Measurements from ENCODE around the gene CDCA7. TPM values are rescaled to one million over a fixed set of nuclear protein-coding genes. Genes with fewer than 3 reads are reported as not detected.
"Not testable (repeated sequence)": the region's sequence is repeated elsewhere in the genome, so short reads cannot be mapped to it uniquely, and the experiment has no call there.

The CDCA7 gene
- 13.1 and 16.6 TPM in 2 replicates for total RNA-seq (2014; rRNA removed; shearing (Covaris generic))

GRCh38 chr2:173354582-173355131 is at the start of gene CDCA7:
Gene CDCA7 (plus strand): TSS chr2:173354872. CDS start chr2:173354964, 92 bp downstream.
- peak; percentile 66 for DNase-seq (ENCODE audit: low read depth)

DNA sequence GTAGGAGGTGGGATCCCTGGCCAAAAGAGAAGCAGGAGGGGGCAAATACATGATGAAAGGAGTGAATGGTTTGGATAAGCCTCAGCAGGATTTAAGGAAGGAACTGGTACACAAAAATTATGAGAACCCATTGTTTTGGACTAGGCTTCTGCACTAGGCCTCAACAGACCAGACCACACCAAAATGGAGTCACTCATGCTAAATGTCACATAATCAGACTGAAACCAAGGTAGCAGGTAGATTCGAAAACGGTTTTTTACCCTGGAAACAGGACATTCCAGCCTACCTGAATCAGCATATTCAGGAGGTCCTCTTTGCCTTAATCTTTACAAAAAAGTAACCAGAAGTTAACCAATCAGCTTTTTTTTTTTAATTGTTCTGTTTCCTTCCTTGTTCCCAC is 49.4 kb upstream of the CDCA7 start:
- no peak for DNase-seq (ENCODE audit: low read depth)

DNA sequence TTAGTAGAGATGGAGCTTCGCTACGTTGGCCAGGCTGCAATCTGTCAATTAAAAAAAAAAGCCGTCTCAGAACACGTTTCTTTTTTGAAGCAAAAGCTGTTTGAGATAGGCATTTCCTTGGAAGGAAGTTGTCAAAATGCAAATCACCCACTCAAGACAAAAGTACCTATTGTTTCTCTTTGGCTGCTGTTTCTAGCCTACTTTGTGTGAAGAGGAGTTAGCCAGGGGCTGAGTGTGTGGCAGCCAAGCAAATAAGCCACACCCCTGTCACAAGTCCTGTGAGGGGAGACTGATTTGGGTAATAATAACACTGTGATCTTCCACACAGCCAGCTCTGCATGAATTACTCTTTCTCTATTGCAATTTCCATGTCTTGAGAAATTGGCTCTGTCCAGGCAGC is 47.4 kb upstream of the CDCA7 start:
- no peak for DNase-seq (ENCODE audit: low read depth)

DNA sequence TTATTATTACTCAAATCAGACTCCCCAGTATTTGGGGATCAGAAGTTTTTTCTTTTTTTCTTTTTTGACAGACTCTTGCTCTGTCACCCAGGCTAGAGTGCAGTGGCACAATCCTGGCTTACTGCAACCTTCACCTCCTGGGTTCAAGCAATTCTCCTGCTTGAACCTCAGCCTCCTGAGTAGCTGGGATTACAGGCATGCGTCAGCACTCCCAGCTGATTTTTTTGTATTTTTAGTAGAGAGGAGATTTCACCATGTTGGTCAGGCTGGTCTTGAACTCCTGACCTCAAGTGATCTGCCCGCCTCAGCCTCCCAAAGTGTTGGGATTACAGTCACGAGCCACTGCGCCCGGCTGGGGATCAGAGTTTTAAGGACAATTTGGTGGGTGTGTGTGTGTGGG is 45.3 kb upstream of the CDCA7 start:
- not testable (repeated sequence) for DNase-seq (ENCODE audit: low read depth)

GRCh38 chr2:173311844-173312606 is 42.6 kb upstream of the CDCA7 start:
- no peak for DNase-seq (ENCODE audit: low read depth)

GRCh38 chr2:173323371-173323770 is 31.3 kb upstream of the CDCA7 start:
- DNase-seq (ENCODE audit: low read depth) = peak; percentile 31

DNA sequence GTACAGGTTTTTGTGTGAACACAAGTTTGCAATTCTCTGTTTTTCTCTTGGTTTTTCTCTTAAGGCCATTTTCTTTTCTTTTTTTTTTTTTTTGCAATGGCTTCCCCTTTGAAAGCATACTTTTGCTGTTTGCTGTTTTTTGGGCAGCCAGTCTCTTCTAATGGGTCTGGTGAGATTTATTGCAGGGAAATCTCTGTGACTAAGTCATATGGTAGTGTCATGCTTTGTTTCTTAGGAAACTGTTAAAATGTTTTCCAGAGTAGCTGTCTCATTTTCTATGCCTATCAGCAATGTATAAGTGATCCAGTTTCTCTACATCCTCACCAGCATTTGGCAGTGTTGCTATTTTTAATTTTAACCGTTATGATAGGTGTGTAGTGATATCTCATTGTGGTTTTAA is 27.9 kb upstream of the CDCA7 start:
- DNase-seq (ENCODE audit: low read depth) = peak; percentile 40

DNA sequence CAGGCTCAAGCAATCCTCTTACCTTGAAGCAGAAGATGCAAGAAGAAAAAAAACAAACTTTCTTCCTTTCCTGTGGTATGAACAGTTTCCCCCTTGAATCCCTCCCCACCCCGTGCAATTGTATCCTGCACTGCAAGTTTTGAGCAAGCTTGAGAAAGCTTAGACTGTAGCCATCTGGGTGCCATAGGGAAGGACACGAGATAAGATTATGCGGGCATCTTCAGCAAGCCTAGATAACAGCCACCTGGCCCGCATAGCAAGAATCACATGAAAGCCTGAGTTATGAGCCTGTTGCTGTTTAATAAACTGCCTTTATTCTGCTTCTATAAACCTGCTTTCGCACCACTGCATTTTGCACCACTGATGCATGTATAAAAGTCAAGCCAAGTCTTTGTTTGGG is 27.3 kb upstream of the CDCA7 start:
- DNase-seq (ENCODE audit: low read depth) = no peak

DNA sequence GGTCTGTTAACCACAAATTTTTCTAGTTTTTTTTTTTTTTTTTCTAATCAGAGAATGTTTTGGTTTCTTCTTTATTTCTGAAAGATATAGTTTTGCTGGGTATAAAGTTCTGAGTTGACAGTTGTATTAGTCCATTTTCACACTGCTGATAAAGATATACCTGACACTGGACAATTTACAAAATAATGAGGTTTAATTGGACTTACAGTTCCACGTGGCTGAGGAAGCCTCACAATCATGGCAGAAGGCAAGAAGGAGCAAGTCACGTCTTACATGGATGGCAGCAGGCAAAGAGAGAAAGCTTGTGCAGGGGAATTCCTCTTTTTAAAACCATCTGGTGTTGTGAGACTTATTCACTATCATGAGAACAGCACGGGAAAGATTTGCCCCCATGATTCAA is 21.7 kb upstream of the CDCA7 start:
- not testable (repeated sequence) for DNase-seq (ENCODE audit: low read depth)

- no peak for DNase-seq (ENCODE audit: low read depth)
Observed at GRCh38 chr2:173339807-173340206, 14.9 kb upstream of the CDCA7 start.

DNA sequence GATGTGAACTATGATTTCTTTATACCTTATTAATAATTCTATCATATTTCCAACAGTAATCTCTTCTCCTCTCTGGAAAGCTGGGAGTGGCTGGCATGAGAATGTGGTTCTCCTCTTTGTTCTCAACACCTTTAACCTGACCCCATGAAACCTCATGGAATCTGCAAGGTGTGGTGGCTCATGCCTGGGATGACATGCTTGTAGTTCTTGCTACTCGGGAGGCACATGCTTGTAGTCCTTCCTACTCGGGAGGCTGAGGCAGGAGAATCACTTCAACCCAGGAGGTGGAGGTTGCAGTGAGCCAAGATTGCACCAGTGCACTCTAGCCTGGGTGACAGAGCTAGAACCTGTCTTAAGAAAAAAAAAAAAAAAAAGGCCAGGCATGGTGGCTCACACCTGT is 10.8 kb upstream of the CDCA7 start:
- DNase-seq (ENCODE audit: low read depth) = no peak

DNA sequence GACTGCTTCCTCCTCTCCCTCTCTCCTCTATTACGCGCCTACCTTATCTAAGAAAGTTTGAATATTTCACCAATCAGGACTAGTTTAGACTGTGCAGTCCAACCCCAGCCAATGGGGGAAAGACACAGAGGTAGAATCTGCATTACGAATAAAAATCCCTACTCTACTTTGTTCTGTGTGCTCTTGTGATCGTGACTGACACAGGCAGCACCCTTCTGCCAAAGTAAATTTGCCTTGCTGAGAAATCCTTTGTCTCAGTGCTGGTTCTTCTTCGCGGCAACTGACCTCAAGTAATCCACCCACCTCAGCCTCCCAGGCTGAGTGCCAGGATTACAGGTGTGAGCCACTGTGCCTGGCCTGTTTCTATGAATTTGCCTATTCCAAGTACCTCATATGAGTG is 8.6 kb upstream of the CDCA7 start:
- peak; percentile 9 for DNase-seq (ENCODE audit: low read depth)

DNA sequence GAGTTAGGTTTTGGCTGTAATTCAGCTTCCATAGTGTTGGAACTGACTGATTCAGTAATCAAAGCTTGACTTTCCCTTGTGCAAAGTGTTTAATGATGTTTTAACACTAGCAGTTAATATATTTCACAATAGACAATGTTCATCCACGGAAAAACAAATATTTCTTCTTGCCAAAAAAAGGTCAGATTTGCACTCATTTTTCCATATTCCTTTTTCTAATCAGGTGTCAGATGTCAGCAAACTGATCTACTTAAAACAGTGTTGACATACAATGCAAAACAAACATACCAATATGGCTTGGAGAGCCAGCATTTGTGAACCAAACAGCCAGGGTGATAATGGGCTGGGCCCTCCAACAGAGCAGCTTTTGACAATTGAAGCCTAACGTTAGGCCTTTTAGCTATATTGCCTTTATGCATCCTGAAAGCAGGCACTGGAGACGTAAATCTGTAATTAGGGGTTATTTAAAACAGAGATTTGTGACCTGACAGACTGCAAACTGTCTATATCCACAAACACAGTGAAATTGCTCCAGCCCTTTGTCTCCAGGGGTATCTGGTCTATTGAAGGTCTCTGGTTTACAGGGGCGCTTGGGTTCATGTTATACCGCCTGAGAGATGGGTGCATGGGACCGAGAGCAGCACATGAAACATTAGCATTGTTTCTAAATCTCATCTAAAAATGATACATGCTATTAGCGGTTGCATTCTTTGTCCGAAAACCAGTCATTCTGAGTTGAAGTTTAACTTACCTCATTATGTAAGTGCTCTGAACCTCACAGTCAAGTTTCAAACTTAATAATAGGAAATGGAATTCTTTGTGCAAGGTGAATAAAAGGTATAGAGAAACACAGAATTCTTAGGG is 7.1 kb upstream of the CDCA7 start:
- DNase-seq (ENCODE audit: low read depth) = no peak

GRCh38 chr2:173349287-173349686 is 5.4 kb upstream of the CDCA7 start:
- no peak for DNase-seq (ENCODE audit: low read depth)

DNA sequence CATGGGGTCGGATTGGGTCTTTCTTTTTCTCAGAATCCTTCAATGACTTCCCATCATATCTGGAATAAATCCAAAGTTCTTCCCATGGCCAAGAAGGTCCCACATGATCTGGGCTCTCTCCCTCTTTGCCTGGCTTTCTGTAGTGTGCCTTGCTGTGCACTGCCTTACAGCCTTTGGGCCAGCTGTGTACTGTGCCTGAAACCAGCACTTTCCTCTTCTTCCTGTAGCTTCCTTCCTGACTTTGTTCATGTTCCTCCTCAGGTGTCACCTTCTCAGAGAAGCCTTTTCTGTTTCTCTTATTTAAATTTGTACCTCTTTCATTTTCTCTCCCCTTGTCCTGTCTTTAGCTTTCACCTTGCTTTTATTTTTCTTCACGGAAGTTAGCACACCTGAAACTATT is 4.3 kb upstream of the CDCA7 start:
- no peak for DNase-seq (ENCODE audit: low read depth)

DNA sequence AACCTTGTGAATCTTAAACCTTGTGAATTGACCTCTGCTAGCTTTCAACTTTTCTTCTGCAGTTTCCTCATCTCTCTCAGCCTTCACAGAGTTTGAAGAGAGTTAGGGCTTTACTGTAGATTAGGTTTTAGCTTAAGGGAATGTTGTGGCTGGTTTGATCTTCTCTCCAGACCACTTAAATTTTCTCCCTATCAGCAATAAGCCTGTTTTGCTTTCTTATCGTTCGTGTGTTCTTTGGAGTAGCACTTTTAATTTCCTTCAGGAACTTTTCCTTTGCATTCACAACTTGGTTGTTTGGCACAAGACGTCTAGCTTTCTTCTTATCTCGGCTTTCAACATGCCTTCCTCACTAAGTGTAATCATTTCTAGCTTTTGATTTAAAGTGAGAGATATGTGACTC is 2.8 kb upstream of the CDCA7 start:
- DNase-seq (ENCODE audit: low read depth) = no peak

DNA sequence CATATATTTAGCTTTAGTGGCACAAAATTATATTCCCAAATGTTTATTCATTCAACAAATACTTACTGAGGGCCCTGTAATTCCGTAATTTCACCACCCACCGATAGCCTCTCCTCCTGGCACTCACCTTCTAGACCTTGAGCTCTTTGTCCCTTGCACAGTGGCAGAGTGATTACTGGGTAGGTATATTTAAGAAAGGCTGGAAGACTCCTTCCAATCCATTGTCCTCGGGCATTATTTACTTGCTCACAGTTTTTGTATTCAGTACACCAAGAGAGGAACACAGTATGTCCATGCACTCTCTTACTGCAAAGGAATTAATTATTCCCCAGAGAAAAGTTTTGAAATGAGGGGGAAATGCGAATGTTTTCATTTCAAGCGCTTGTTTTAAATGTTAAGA is 1.1 kb upstream of the CDCA7 start:
- DNase-seq (ENCODE audit: low read depth) = no peak

DNA sequence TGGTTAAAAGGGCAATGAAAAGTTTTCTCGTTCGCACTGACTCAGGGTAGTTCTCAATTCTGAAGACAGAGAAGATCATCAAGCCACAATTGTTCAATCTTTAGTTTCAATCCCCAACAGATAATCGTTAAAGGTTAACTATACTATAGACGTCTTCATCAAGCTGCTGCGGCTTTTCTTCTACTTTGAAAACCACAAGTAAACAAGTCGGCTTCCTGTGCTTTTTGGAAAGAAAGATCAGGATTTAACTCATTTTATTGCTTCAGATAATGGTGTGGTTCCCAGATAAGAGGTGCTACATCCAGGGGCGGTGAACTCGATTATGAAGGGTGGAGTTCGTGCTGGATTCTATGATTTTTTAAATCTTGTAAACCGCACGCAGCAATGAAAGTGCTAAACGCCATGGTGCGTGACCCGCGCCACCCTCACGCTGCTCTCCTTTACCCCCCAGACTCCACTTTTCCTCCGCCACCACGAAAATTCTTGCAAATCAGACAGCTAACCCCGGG is 545 bp upstream of the CDCA7 start:
- peak; percentile 47 for DNase-seq (ENCODE audit: low read depth)

DNA sequence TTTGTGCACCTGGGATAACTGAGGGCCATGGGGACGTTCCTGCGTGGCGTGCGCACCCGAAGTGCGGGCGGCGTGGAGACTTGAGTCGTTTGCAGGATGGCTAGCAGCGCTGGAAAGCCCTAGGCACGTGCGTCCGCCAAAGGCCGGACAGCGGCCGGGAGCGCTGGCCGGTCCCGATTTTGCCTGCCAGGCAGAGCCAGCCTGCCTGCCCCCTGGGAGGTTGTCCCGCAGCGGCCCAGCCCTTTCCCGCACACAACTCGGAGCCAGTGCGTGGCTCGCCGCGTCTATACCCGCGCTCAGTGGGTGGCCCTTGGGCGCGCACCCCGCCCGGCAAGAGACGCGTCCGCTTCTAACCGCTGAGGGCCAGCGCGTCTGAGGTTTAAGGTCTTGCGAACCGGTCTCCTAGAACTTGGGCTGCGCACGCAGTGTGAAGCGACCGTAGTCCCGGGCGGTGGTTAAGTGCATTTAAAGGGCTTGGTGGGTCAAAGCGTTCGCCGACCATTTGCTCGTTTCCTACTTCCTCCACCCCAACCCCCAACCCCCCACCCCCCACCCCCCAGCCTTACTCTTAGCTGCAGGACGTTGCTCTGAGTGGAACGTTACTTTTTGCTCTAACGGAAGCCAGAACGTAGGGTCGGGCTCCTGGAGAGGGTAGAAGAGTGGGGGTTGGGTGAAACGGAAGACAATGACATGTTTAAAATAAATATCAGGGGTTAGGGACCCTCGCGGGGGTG is 627 bp downstream of the CDCA7 start:
- peak; percentile 66 for DNase-seq (ENCODE audit: low read depth)

GRCh38 chr2:173355866-173356508 is 1.3 kb downstream of the CDCA7 start:
- DNase-seq (ENCODE audit: low read depth) = no peak

DNA sequence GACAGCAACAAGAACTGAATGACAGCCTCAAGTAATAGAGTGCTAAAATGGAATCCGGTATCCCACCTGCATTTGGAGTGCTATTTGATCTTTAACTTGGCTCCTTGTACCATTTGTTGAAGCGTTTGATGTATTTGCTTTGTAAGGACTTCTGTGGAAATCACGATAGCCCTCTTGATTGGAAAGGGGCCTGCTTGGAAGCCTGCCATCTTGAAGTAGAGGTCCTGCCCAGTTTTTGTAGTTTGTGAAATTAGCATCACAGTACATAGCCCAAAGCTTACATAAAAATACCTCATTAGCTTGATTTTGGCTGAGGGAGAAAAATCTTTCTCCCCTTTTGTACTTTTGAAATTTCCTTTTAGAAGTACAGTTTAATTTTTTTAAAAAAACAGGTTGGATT is 2.7 kb downstream of the CDCA7 start:
- no peak for DNase-seq (ENCODE audit: low read depth)
